OCI-LY1 (cell line): ENCODE measurements around the gene STX8.
"Not testable (repeated sequence)": the region's sequence is repeated elsewhere in the genome, so short reads cannot be mapped to it uniquely, and the experiment has no call there.

Experiments used
- CTCF ChIP-seq: fragments of 200-600 bp; sonication (generic), shearing (Covaris generic); IDR thresholded peaks from 2 replicates; pipeline ENCODE4 v1.5.1; 2017; ENCODE audit warnings: mild to moderate bottlenecking, antibody characterized with exemption, low read length, moderate library complexity, mixed read lengths
- EZH2 ChIP-seq: fragments of 200-600 bp; sonication (generic), shearing (Covaris generic); IDR thresholded peaks from 2 replicates; pipeline ENCODE4 v1.8.0; 2017; ENCODE audit warnings: borderline replicate concordance, mixed run types, mild to moderate bottlenecking, antibody characterized with exemption, low read length, moderate library complexity, mixed read lengths

GRCh38 chr17:9376177-9376576, 199.4 kb downstream of the STX8 start:
- TF ChIP-seq CTCF, EZH2: not testable (repeated sequence)
